Measurements from ENCODE around the gene TARS1.

Gene TARS1

GRCh38 chr5:33440482-33441240 is at the start of gene TARS1:
TARS1 (plus strand) TSS chr5:33440965; CDS start chr5:33441087, 122 bp downstream.
- peak; percentile 99 for DNase-seq

GRCh38 chr5:33398501-33398900 is 42.3 kb upstream of the TARS1 start:
- no peak for DNase-seq

GRCh38 chr5:33400675-33401074 is 40.1 kb upstream of the TARS1 start:
- DNase-seq, result no peak

GRCh38 chr5:33401482-33402390 is 39.0 kb upstream of the TARS1 start:
- DNase-seq, result no peak

- DNase-seq, result no peak
These were observed 37.6 kb upstream of the TARS1 start for GRCh38 chr5:33403187-33403586.

GRCh38 chr5:33408816-33409215 is 31.9 kb upstream of the TARS1 start:
- no peak for DNase-seq

- no peak for DNase-seq
These were observed 31.2 kb upstream of the TARS1 start for GRCh38 chr5:33409435-33410170.

GRCh38 chr5:33410221-33410620 is 30.5 kb upstream of the TARS1 start:
- no peak for DNase-seq

GRCh38 chr5:33411498-33411897 is 29.3 kb upstream of the TARS1 start:
- DNase-seq, result no peak

- DNase-seq, result no peak
These were observed 24.9 kb upstream of the TARS1 start for GRCh38 chr5:33415811-33416354.

GRCh38 chr5:33417632-33418031 is 23.1 kb upstream of the TARS1 start:
- DNase-seq, result no peak

- no peak for DNase-seq
These were observed 19.8 kb upstream of the TARS1 start for GRCh38 chr5:33420946-33421345.

- DNase-seq, result no peak
These were observed 18.6 kb upstream of the TARS1 start for GRCh38 chr5:33422191-33422590.

GRCh38 chr5:33423018-33423630 is 17.6 kb upstream of the TARS1 start:
- DNase-seq, result no peak

GRCh38 chr5:33425314-33425713 is 15.5 kb upstream of the TARS1 start:
- no peak for DNase-seq

GRCh38 chr5:33430983-33431382 is 9.8 kb upstream of the TARS1 start:
- no peak for DNase-seq

GRCh38 chr5:33432656-33433055 is 8.1 kb upstream of the TARS1 start:
- DNase-seq, result no peak

- no peak for DNase-seq
These were observed 7.2 kb upstream of the TARS1 start for GRCh38 chr5:33433303-33434240.

- DNase-seq, result peak; percentile 78
These were observed 4.8 kb upstream of the TARS1 start for GRCh38 chr5:33435893-33436490.

- no peak for DNase-seq
These were observed 1.8 kb upstream of the TARS1 start for GRCh38 chr5:33438996-33439395.

- no peak for DNase-seq
These were observed 772 bp upstream of the TARS1 start for GRCh38 chr5:33439905-33440481.

Data from NCI-H82 (cell line).